HepG2 (cell line): Measurements from ENCODE around the gene CACNA1I. TPM values are rescaled to one million over a fixed set of nuclear protein-coding genes. Genes with fewer than 3 reads are reported as not detected.
A peak's percentile ranks its signal among the peaks of the same experiment; 100 is the strongest.

Source experiments
- DNMT1 ChIP-seq: sonication (generic); formaldehyde crosslinking; IDR thresholded peaks from 2 replicates; pipeline ENCODE4 v1.5.1; 2020; ENCODE audit warnings: mild to moderate bottlenecking, missing genetic modification reagents
- EED ChIP-seq: sonication (generic); formaldehyde crosslinking; IDR thresholded peaks from 2 replicates; pipeline ENCODE4 v1.5.0; 2020; ENCODE audit warnings: mild to moderate bottlenecking, missing genetic modification reagents
- EHMT2 ChIP-seq: fragments of 200-600 bp; sonication (generic); IDR thresholded peaks from 2 replicates; pipeline ENCODE4 v1.7.0; 2017; ENCODE audit warnings: antibody characterized with exemption, low read depth, low read length, borderline replicate concordance
- ETV6 ChIP-seq: sonication (generic); formaldehyde crosslinking; conservative IDR thresholded peaks from 2 replicates; pipeline ENCODE4 v1.4.0; 2020; ENCODE audit warnings: missing genetic modification reagents
- KDM2A ChIP-seq: sonication (generic); formaldehyde crosslinking; IDR thresholded peaks from 2 replicates; pipeline ENCODE4 v1.4.0; 2020; ENCODE audit warnings: low read depth, missing genetic modification reagents, borderline replicate concordance
- LCORL ChIP-seq, 2 experiments: fragments of 450-650 bp in 1 of 2; sonication (generic) in 1 of 2; formaldehyde crosslinking in 1 of 2; IDR thresholded peaks; 2 replicates each; pipeline versions ENCODE4 v1.5.0 to v1.6.1; 2017 to 2020; ENCODE audit warnings: antibody characterized with exemption in 1 of 2, missing genetic modification reagents in 1 of 2
- NCOA2 ChIP-seq: sonication (generic); formaldehyde crosslinking; IDR thresholded peaks from 2 replicates; pipeline ENCODE4 v1.8.0; 2022; ENCODE audit warnings: inconsistent platforms
- NCOR1 ChIP-seq: fragments of 200-600 bp; sonication (generic); IDR thresholded peaks from 2 replicates; pipeline ENCODE4 v1.7.0; 2017; ENCODE audit warnings: antibody characterized with exemption, low read length, borderline replicate concordance
- PHF8 ChIP-seq: sonication (generic); formaldehyde crosslinking; IDR thresholded peaks from 2 replicates; pipeline ENCODE4 v1.5.0; 2020; ENCODE audit warnings: missing genetic modification reagents
- POLR2AphosphoS5 ChIP-seq: IDR thresholded peaks from 2 replicates; pipeline ENCODE4 v1.6.1; 2012; ENCODE audit warnings: low read depth, low read length
- SALL1 ChIP-seq: sonication (generic); formaldehyde crosslinking; IDR thresholded peaks from 2 replicates; pipeline ENCODE4 v1.8.0; 2022; ENCODE audit warnings: mild to moderate bottlenecking, missing genetic modification reagents
- SPEN ChIP-seq: sonication (generic); formaldehyde crosslinking; IDR thresholded peaks from 2 replicates; pipeline ENCODE4 v1.5.1; 2020; ENCODE audit warnings: low read depth, mild to moderate bottlenecking, missing genetic modification reagents
- STAT5B ChIP-seq: sonication (generic); formaldehyde crosslinking; IDR thresholded peaks from 2 replicates; pipeline ENCODE4 v1.4.0; 2020; ENCODE audit warnings: missing genetic modification reagents
- TP53 ChIP-seq: sonication (generic); formaldehyde crosslinking; conservative IDR thresholded peaks from 2 replicates; pipeline ENCODE4 v1.4.0; 2020; ENCODE audit warnings: missing genetic modification reagents
- ZNF230 ChIP-seq: sonication (generic); formaldehyde crosslinking; IDR thresholded peaks from 2 replicates; pipeline ENCODE4 v1.4.0; 2020; ENCODE audit warnings: mild to moderate bottlenecking, missing genetic modification reagents
- ZNF558 ChIP-seq: sonication (generic); formaldehyde crosslinking; IDR thresholded peaks from 2 replicates; pipeline ENCODE4 v1.9.0; 2022; ENCODE audit warnings: mild to moderate bottlenecking, missing genetic modification reagents, borderline replicate concordance
- ZNF776 ChIP-seq: sonication (generic); formaldehyde crosslinking; IDR thresholded peaks from 2 replicates; pipeline ENCODE4 v1.4.0; 2020; ENCODE audit warnings: mild to moderate bottlenecking, missing genetic modification reagents
- ZNF781 ChIP-seq: sonication (generic); formaldehyde crosslinking; IDR thresholded peaks from 2 replicates; pipeline ENCODE4 v1.5.1; 2020; ENCODE audit warnings: borderline replicate concordance, mild to moderate bottlenecking, missing genetic modification reagents; ENCODE audit errors: not compliant biosample characterization
- polyA plus RNA-seq, 8 experiments: library from polyadenylated mRNA; depleted of rRNA in 3 of 8; stranded (reverse) in 7 of 8; unstranded in 1 of 8; fragments of >200 nt; fragmentation: Illumina TruSeq in 4 of 8; extraction: Trizol in 4 of 8; gene quantifications; 2 replicates each; pipeline versions ENCODE4 v1.2.1 to v1.2.3, GENCODE V29; 2011 to 2016; ENCODE audit warnings: low read depth in 4 of 8, missing spikeins in 1 of 8, mixed read lengths in 1 of 8; ENCODE audit not compliant: insufficient read depth in 1 of 8
- total RNA-seq, 5 experiments: library from RNA; depleted of rRNA; stranded (reverse); fragments of >200 nt; fragmentation: Illumina TruSeq; extraction: Trizol; gene quantifications; 2 replicates each; pipeline ENCODE4 v1.2.3, GENCODE V29; 2016; ENCODE audit warnings: low read depth in 1 of 5
- TF ChIP-seq, protein P1 (sequence below): sonication (generic); formaldehyde crosslinking; conservative IDR thresholded peaks from 2 replicates; pipeline ENCODE4 v1.5.0; 2020; ENCODE audit warnings: missing genetic modification reagents
- TF ChIP-seq, protein P2 (sequence below): sonication (generic); formaldehyde crosslinking; IDR thresholded peaks from 2 replicates; pipeline ENCODE4 v1.5.1; 2020; ENCODE audit warnings: missing genetic modification reagents, mild to moderate bottlenecking, borderline replicate concordance
- TF ChIP-seq, protein P3 (sequence below): IDR thresholded peaks from 2 replicates; pipeline ENCODE4 v1.6.1; 2016; ENCODE audit warnings: control low read depth

The CACNA1I gene
- total and polyA plus RNA-seq, 2 of the 13 experiments (the other 11 are each of a cell fraction or from before 2014, with no cell fraction given), result not detected

DNA sequence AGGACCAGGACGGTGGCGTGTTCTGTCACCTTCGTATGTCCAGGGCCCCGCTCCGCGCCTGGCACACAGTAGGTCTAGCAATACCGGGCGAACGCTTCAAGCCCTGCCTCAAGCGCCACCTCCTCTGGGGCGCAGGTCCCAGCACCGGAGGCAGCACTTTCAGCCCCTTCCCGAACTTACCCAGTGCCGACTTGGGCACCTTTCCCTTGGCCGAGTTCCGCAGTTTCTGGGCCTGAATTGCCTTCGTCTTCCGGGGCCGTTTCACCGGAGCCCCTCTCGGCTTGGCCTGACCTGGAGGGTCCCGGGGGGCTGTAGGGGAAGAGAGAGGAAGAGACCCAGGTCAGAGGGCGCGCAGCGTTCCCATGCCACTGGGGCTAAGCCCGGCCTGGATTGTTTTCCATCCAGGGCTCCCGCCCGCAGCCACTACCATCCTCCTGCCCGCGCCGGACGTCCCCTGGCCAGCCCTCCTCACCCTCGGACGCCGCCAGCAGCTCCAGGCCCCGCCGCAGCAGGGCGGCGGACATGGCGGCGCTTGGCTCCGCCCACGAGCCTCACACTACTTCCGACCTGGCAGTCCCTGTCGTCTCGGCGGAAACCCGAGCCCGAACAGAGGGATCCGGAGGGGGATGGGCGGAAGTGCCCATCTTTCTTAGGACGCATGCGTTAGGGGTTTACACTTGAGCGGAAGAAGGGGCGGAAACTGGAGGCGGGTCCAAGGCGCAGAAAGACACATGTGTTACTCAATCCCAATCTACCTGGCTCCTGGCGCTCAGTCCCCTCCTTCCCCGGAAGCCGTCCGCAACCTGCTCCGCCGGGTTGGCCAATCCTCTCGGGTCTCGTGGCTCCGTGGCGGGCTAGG, 38.1 kb upstream of the CACNA1I start, which contains the start of gene RPS19BP1 (continued):
- TF ChIP-seq STAT5B (CRISPR knock-in tag) (peak; percentile 3; the same call in 1 of the 2 replicates), ZNF230 (CRISPR knock-in tag) (0 out of 2 replicates have a peak, but pooled peaks have one; percentile 83), ETV6 (0 out of 2 replicates have a peak, but pooled peaks have one; percentile 50), EHMT2 (peak; percentile 40; the same call in 1 of the 2 replicates), SPEN (peak; percentile 76), PHF8 (CRISPR knock-in tag) (peak; percentile 97), NCOR1 (peak; percentile 23; the same call in 1 of the 2 replicates), DNMT1 (no peak), TP53 (CRISPR knock-in tag) (peak; percentile 60; the same call in 1 of the 2 replicates), ZNF781 (CRISPR knock-in tag) (peak; percentile 14), EED (peak; percentile 26; the same call in 1 of the 2 replicates), POLR2AphosphoS5 (peak; percentile 92), ZNF776 (no peak), KDM2A (peak; percentile 75; the same call in 1 of the 2 replicates), LCORL (IDR thresholded peaks at IDR 0.05) (no peak), LCORL (CRISPR knock-in tag; IDR thresholded peaks at IDR 0.05) (no peak; the same call in 1 of the 2 replicates), SALL1 (CRISPR knock-in tag) (peak; percentile 79), NCOA2 (CRISPR knock-in tag) (0 out of 2 replicates have a peak, but pooled peaks have one; percentile 24), ZNF558 (CRISPR knock-in tag) (peak; percentile 85; the same call in 1 of the 2 replicates)
- TF ChIP-seq, protein P1, sequence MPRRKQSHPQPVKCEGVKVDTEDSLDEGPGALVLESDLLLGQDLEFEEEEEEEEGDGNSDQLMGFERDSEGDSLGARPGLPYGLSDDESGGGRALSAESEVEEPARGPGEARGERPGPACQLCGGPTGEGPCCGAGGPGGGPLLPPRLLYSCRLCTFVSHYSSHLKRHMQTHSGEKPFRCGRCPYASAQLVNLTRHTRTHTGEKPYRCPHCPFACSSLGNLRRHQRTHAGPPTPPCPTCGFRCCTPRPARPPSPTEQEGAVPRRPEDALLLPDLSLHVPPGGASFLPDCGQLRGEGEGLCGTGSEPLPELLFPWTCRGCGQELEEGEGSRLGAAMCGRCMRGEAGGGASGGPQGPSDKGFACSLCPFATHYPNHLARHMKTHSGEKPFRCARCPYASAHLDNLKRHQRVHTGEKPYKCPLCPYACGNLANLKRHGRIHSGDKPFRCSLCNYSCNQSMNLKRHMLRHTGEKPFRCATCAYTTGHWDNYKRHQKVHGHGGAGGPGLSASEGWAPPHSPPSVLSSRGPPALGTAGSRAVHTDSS (CRISPR knock-in tag), result no peak
- TF ChIP-seq, protein P2, sequence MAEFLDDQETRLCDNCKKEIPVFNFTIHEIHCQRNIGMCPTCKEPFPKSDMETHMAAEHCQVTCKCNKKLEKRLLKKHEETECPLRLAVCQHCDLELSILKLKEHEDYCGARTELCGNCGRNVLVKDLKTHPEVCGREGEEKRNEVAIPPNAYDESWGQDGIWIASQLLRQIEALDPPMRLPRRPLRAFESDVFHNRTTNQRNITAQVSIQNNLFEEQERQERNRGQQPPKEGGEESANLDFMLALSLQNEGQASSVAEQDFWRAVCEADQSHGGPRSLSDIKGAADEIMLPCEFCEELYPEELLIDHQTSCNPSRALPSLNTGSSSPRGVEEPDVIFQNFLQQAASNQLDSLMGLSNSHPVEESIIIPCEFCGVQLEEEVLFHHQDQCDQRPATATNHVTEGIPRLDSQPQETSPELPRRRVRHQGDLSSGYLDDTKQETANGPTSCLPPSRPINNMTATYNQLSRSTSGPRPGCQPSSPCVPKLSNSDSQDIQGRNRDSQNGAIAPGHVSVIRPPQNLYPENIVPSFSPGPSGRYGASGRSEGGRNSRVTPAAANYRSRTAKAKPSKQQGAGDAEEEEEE, result 0 out of 2 replicates have a peak, but pooled peaks have one; percentile 43
- TF ChIP-seq, protein P3, sequence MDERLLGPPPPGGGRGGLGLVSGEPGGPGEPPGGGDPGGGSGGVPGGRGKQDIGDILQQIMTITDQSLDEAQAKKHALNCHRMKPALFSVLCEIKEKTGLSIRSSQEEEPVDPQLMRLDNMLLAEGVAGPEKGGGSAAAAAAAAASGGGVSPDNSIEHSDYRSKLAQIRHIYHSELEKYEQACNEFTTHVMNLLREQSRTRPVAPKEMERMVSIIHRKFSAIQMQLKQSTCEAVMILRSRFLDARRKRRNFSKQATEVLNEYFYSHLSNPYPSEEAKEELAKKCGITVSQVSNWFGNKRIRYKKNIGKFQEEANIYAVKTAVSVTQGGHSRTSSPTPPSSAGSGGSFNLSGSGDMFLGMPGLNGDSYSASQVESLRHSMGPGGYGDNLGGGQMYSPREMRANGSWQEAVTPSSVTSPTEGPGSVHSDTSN, result peak; percentile 89
